Lung (tissue), 12 donors: ENCODE results near the gene XK. TPM values are rescaled to one million over a fixed set of nuclear protein-coding genes. Genes with fewer than 3 reads are reported as not detected.
"Not testable (repeated sequence)": the region's sequence is repeated elsewhere in the genome, so short reads cannot be mapped to it uniquely, and the experiment has no call there.

ENCODE experiments used
- ATAC-seq: fragments of 200-7000 bp; cut with Tn5 transposase; one replicate; pipeline ENCODE4 v1.9.1; 2020; ENCODE audit warnings: moderate number of reproducible peaks; ENCODE audit not compliant: insufficient read depth, low FRiP score
- DNase-seq, 3 donors: peaks; one replicate each; pipeline ENCODE4 v3.0.0-alpha.2; 2013 to 2017
- H3K27ac ChIP-seq, 2 donors: one replicate each; pipeline ENCODE4 v1.5.1; 2013; ENCODE audit warnings: mild to moderate bottlenecking in 2 of 2, moderate library complexity in 2 of 2, control low read depth in 1 of 2, inconsistent platforms in 1 of 2, low read depth in 1 of 2, low read length in 1 of 2
- H3K27me3 ChIP-seq, 3 donors: one replicate each; pipeline ENCODE4 v1.5.1; 2013; ENCODE audit warnings: low read length in 2 of 3; ENCODE audit not compliant: control insufficient read depth in 3 of 3, insufficient read depth in 3 of 3
- H3K36me3 ChIP-seq, 4 donors: one replicate each; pipeline ENCODE4 v1.5.1; 2013; ENCODE audit warnings: low read length in 4 of 4, mild to moderate bottlenecking in 1 of 4, moderate library complexity in 1 of 4; ENCODE audit not compliant: control insufficient read depth in 4 of 4, insufficient read depth in 4 of 4
- H3K4me1 ChIP-seq, 5 donors: one replicate each; pipeline ENCODE4 v1.5.1; 2013; ENCODE audit warnings: low read length in 5 of 5, mild to moderate bottlenecking in 2 of 5, moderate library complexity in 1 of 5; ENCODE audit not compliant: control insufficient read depth in 5 of 5, insufficient read depth in 5 of 5
- H3K4me3 ChIP-seq: one replicate; pipeline ENCODE4 v1.5.1; 2013; ENCODE audit warnings: mild to moderate bottlenecking, control low read depth, moderate library complexity
- H3K9ac ChIP-seq, 2 donors: one replicate each; pipeline ENCODE4 v1.5.1; 2013; ENCODE audit warnings: low read length in 2 of 2, control low read depth in 1 of 2; ENCODE audit not compliant: insufficient read depth in 1 of 2
- H3K9me3 ChIP-seq, 4 donors: one replicate each; pipeline ENCODE4 v1.5.1; 2013; ENCODE audit warnings: low read length in 3 of 4, mild to moderate bottlenecking in 1 of 4, moderate library complexity in 1 of 4; ENCODE audit not compliant: control insufficient read depth in 4 of 4, insufficient read depth in 3 of 4
- WGBS, 2 donors: extraction: QIAGEN DNeasy Blood & Tissue Kit; methylation state at CpG; one replicate each; pipeline ENCODE4 v1.1.7; 2013; 5-methylcytosine and 5-hydroxymethylcytosine counted together
- polyA plus RNA-seq, 2 donors: library from polyadenylated mRNA; stranded (reverse); fragments of 200-250 nt; gene quantifications; one replicate each; pipeline ENCODE4 v1.2.1, GENCODE V29; 2013
- total RNA-seq, 2 donors: library from RNA; depleted of rRNA in 1 of 2; stranded (reverse); fragments of >200 nt in 1 of 2; gene quantifications; one replicate each; pipeline ENCODE4 v1.2.1, GENCODE V29; 2014 to 2021
- TF ChIP-seq, protein P1 (sequence below): IDR thresholded peaks from 2 replicates; pipeline ENCODE4 v1.5.1; 2012; ENCODE audit warnings: mild to moderate bottlenecking; ENCODE audit errors: control extremely low read depth, extremely low read depth
- donor health status: control.
- donor health status: control.
- donor health status: Bipolar disorder and iron deficiency.
- donor health status: healthy.
- donor health status: DM: yes; HTN: yes; CAD: no.

XK gene
- total and polyA plus RNA-seq, 4 donors: 0.86 to 7.3 (median 2.1) TPM

DNA sequence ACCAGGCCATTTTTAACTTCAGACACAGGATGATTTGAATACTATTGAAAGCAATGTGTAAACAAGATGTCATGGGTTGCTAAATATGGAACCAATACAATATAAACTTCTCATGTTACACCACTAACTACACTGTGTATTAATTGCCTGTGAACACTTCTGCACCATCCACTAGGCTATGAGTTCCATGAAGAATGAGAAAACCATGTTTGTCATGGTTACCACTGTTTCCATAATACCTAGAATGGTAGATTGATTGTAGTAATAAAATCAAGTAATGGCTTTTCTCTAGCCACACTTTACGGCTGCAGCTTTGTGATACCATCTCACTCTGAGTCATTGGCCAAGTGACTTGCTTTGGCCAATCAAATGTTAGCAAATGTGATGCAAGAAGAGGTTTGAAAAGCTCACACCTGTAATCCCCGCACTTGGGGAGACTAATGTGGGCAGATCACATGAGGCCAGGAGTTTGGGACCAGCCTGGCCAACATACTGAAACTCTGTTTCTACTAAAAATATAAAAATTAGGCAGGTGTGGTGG is 74.4 kb downstream of the XK start:
- TF ChIP-seq, protein P1, sequence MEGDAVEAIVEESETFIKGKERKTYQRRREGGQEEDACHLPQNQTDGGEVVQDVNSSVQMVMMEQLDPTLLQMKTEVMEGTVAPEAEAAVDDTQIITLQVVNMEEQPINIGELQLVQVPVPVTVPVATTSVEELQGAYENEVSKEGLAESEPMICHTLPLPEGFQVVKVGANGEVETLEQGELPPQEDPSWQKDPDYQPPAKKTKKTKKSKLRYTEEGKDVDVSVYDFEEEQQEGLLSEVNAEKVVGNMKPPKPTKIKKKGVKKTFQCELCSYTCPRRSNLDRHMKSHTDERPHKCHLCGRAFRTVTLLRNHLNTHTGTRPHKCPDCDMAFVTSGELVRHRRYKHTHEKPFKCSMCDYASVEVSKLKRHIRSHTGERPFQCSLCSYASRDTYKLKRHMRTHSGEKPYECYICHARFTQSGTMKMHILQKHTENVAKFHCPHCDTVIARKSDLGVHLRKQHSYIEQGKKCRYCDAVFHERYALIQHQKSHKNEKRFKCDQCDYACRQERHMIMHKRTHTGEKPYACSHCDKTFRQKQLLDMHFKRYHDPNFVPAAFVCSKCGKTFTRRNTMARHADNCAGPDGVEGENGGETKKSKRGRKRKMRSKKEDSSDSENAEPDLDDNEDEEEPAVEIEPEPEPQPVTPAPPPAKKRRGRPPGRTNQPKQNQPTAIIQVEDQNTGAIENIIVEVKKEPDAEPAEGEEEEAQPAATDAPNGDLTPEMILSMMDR: no peak
- ATAC-seq: no peak
- DNase-seq: no peak
- WGBS, 2 donors: 89 to 98% methylated on average over 2 of the region's 2 CpGs
- Histone ChIP-seq H3K27ac (no peak overlapping the region), H3K4me3 (no peak overlapping the region), H3K9me3 (no peaks in the 10 kb centered on the region), H3K9ac (no peak overlapping the region), H3K27me3 (peaks cover 0 to 14% (median 0%) of the 10 kb centered on the region in 3 donors), H3K36me3 (no peaks in the 10 kb centered on the region), H3K4me1 (no peaks in the 10 kb centered on the region)

DNA sequence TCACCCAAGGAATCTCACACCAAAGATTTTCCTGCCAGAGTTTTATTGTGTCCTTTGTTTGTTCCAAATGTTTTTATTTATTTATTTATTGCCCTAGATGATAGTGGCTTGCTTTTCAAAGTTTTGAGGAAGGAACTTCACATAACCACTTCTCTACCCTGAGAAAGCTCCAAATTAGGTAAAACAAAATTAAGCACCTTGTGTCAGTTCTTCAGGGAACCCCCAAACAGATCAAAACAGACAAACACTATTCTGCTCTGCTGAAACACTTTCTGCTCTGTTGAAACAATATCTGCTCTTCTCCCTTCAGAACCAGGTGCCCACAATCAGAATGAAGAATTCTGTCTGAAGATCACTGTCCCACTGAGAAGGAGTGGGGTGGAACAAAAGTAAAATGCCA is 77.8 kb downstream of the XK start:
- Histone ChIP-seq H3K9ac (no peak overlapping the region), H3K4me1 (no peaks in the 10 kb centered on the region), H3K36me3 (no peaks in the 10 kb centered on the region), H3K27ac (no peak overlapping the region), H3K9me3 (peaks cover 0 to under 1% (median 0%) of the 10 kb centered on the region in 4 donors), H3K27me3 (peaks cover 0 to 14% (median 5%) of the 10 kb centered on the region in 3 donors), H3K4me3 (no peak overlapping the region)
- ATAC-seq (no peak), DNase-seq (no peak)
- TF ChIP-seq, protein P1: no peak

DNA sequence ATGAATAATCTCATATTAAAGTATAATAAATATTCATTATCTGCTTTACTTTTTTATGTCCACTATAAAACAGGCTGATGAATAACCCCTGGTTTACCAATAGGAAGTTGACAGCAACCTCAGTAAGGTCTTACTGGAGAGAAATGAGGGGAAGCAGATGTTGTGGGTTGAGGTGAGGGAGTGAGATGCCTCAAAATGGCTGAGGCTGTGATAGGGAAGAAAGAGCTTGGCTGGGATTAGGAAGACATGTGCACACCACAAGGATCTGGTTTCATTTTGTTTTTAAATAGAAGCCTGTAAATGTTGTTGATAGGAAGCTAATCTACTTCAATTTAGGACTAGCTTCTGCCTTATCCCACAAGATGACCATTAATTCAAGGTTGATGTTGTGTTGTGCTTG is 79.9 kb downstream of the XK start:
- no peak for DNase-seq
- Histone ChIP-seq H3K4me3 (no peak overlapping the region), H3K27ac (no peak overlapping the region), H3K36me3 (no peaks in the 10 kb centered on the region), H3K27me3 (peaks cover 0 to 14% (median 5%) of the 10 kb centered on the region in 3 donors), H3K4me1 (no peaks in the 10 kb centered on the region), H3K9me3 (peaks cover 0 to 3% (median 0%) of the 10 kb centered on the region in 4 donors), H3K9ac (no peak overlapping the region)
- TF ChIP-seq, protein P1: no peak
- no peak for ATAC-seq

DNA sequence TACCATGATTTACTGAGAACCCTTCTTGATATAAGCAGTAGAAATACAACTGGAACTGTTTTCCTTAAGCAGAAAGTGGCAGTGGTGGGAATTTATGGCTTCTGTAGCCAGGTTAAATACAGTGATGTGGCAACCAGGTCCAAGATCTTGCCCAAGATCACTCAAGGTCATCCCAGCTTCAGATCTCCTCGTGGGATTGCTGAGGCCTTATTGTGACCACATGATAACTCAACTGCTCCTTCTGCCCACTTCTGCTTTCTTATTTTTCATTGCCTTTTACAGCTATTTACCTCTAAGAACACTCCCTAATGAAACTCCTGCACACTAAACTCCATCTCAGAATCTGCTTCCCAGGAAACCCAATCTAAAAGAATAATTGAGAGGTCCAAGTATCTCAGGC is 81.8 kb downstream of the XK start:
- H3K27me3 ChIP-seq: peaks cover 0 to 6% (median 5%) of the 10 kb centered on the region in 3 donors
- WGBS, 2 donors: 32 to 50% methylated on average over 1 of the region's 1 CpG
- DNase-seq: no peak
- no peak overlapping the region for H3K9ac ChIP-seq
- no peaks in the 10 kb centered on the region for H3K4me1 ChIP-seq
- no peak for ATAC-seq
- peak overlapping the region in 1 of 2 donors; percentile 22 for H3K27ac ChIP-seq
- no peaks in the 10 kb centered on the region for H3K36me3 ChIP-seq
- peaks cover 0 to 3% (median 0%) of the 10 kb centered on the region in 4 donors for H3K9me3 ChIP-seq
- no peak overlapping the region for H3K4me3 ChIP-seq
- TF ChIP-seq, protein P1: no peak

DNA sequence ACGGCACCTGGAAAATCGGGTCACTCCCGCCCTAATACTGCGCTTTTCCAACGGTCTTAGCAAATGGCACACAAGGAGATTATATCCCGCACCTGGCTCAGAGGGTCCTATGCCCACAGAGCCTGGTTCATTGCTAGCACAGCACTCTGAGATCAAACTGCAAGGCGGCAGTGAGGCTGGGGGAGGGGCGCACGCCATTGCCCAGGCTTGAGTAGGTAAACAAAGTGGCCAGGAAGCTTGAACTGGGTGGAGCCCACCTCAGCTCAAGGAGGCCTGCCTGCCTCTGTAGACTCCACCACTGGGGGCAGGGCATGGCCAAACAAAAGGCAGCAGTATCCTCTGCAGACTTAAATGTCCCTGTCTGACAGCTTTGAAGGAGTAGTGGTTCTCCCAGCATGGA is 83.3 kb downstream of the XK start:
- H3K27me3 ChIP-seq, DNase-seq, H3K27ac ChIP-seq, ATAC-seq, H3K9ac ChIP-seq, H3K4me3 ChIP-seq, H3K9me3 ChIP-seq, H3K36me3 ChIP-seq, H3K4me1 ChIP-seq: not testable (repeated sequence)
- WGBS, 2 donors: 93 to 97% methylated on average over 9 of the region's 9 CpGs
